HCT116 (cell line): Measurements from ENCODE around the gene UBE2H. TPM values are rescaled to one million over a fixed set of nuclear protein-coding genes. Genes with fewer than 3 reads are reported as not detected.
A peak's percentile ranks its signal among the peaks of the same experiment; 100 is the strongest.

Experiments used
- ATAC-seq: fragments of 200-7000 bp; cut with Tn5 transposase; 2 replicates; pipeline ENCODE4 v1.9.1; 2020; ENCODE audit warnings: mild to moderate bottlenecking, moderate library complexity
- BruUV-seq: library from RNA; stranded (reverse); fragments of 400-500 nt; replicated peaks from 2 replicates; lab custom pipeline; 2021; lab: Mats Ljungman, UMichigan
- CTCF ChIA-PET: fragments of 300-600 bp; sonication (Branson Sonifier 250); formaldehyde crosslinking; loops from one replicate; lab custom pipeline; 2021; ENCODE audit warnings: antibody characterized with exemption; lab: Charles Lee
- POLR2A ChIA-PET: fragments of 300-600, 350-600 bp; sonication (Branson Sonifier 250); formaldehyde crosslinking; loops from one replicate; lab custom pipeline; 2021; ENCODE audit warnings: antibody characterized with exemption; lab: Charles Lee
- RAD21 ChIA-PET, 2 experiments: fragments of 300-600 bp; sonication (Branson Sonifier 250); formaldehyde crosslinking; loops; one replicate each; lab custom pipeline; 2023; ENCODE audit warnings: low total read pairs in 2 of 2; ENCODE audit not compliant: uncharacterized antibody in 2 of 2, unreplicated experiment in 2 of 2, low non-redundant PET in 1 of 2; lab: Charles Lee
- DNase-seq: peaks from one replicate; pipeline ENCODE4 v3.0.0-alpha.2; 2010; ENCODE audit warnings: low read depth, low spot score
- H2AFZ ChIP-seq: fragments of 200-600 bp; shearing (Covaris generic), sonication (generic); 2 replicates; pipeline ENCODE4 v1.6.1; 2017; ENCODE audit warnings: low read depth, mixed run types, mixed read lengths, antibody characterized with exemption, low read length; ENCODE audit not compliant: poor library complexity, severe bottlenecking
- H3K27ac ChIP-seq: 2 replicates; pipeline ENCODE4 v1.5.1; 2012; ENCODE audit warnings: low read depth, low read length
- H3K27me3 ChIP-seq: fragments of 200-600 bp; sonication (generic); 2 replicates; pipeline ENCODE4 v1.6.1; 2016; ENCODE audit warnings: mixed run types, low read length, mixed read lengths; ENCODE audit not compliant: insufficient read depth
- H3K36me3 ChIP-seq, 2 experiments: fragments of 200-500 bp in 1 of 2; fragments of 200-600 bp in 1 of 2; sonication (Bioruptor generic) in 1 of 2; sonication (generic) in 1 of 2; 2 replicates each; pipeline versions ENCODE4 v1.5.1 to v1.6.1; 2014 to 2016; ENCODE audit warnings: low read length in 2 of 2, inconsistent platforms in 1 of 2, mixed read lengths in 1 of 2, mixed run types in 1 of 2; ENCODE audit not compliant: insufficient read depth in 2 of 2, control insufficient read depth in 1 of 2
- H3K4me1 ChIP-seq, 2 experiments: fragments of 200-600 bp in 1 of 2; sonication (generic) in 1 of 2; 2 replicates each; pipeline versions ENCODE4 v1.5.1 to v1.6.1; 2012 to 2017; ENCODE audit warnings: low read length in 2 of 2, inconsistent platforms in 1 of 2, mild to moderate bottlenecking in 1 of 2, mixed read lengths in 1 of 2, mixed run types in 1 of 2, moderate library complexity in 1 of 2; ENCODE audit not compliant: insufficient read depth in 2 of 2, control insufficient read depth in 1 of 2
- H3K4me2 ChIP-seq: fragments of 200-600 bp; sonication (generic); 2 replicates; pipeline ENCODE4 v1.6.1; 2017; ENCODE audit warnings: mixed run types, low read length, mixed read lengths
- H3K4me3 ChIP-seq, 2 experiments: fragments of 200-600 bp in 1 of 2; sonication (generic) in 1 of 2; replicated peaks in 1 of 2; 2 replicates each; pipeline ENCODE4 v1.5.1; 2011 to 2016; ENCODE audit warnings: low read length in 2 of 2, control low read depth in 1 of 2, low read depth in 1 of 2, mild to moderate bottlenecking in 1 of 2, mixed read lengths in 1 of 2, mixed run types in 1 of 2
- H3K79me2 ChIP-seq: fragments of 200-600 bp; sonication (generic); 2 replicates; pipeline ENCODE4 v1.6.1; 2017; ENCODE audit warnings: mild to moderate bottlenecking, mixed run types, low read length, moderate library complexity, mixed read lengths; ENCODE audit not compliant: insufficient read depth
- H3K9ac ChIP-seq: fragments of 200-600 bp; sonication (generic); 2 replicates; pipeline ENCODE4 v1.6.1; 2016; ENCODE audit warnings: low read length, mixed read lengths
- H3K9me2 ChIP-seq: fragments of 200-600 bp; sonication (generic), shearing (Covaris generic); 2 replicates; pipeline ENCODE4 v1.6.1; 2017; ENCODE audit warnings: mixed run types, mild to moderate bottlenecking, moderate library complexity; ENCODE audit not compliant: insufficient read depth
- H3K9me3 ChIP-seq, 2 experiments: fragments of 200-500 bp in 1 of 2; fragments of 200-600 bp in 1 of 2; sonication (Bioruptor generic) in 1 of 2; sonication (generic) in 1 of 2; 2 replicates each; pipeline ENCODE4 v1.6.1; 2014 to 2017; ENCODE audit warnings: low read length in 2 of 2, mixed read lengths in 2 of 2, inconsistent platforms in 1 of 2, low read depth in 1 of 2, mild to moderate bottlenecking in 1 of 2, mixed run types in 1 of 2, moderate library complexity in 1 of 2; ENCODE audit not compliant: control insufficient read depth in 1 of 2, insufficient read depth in 1 of 2
- H4K20me1 ChIP-seq: fragments of 200-600 bp; sonication (generic), shearing (Covaris generic); 2 replicates; pipeline ENCODE4 v1.6.1; 2017; ENCODE audit warnings: mixed run types, mild to moderate bottlenecking, moderate library complexity; ENCODE audit not compliant: insufficient read depth
- ATF3 ChIP-seq: IDR thresholded peaks from 2 replicates; pipeline ENCODE4 v1.6.1; 2012
- CBX3 ChIP-seq: IDR thresholded peaks from 2 replicates; pipeline ENCODE4 v1.6.1; 2012; ENCODE audit warnings: low read depth
- CEBPB ChIP-seq: IDR thresholded peaks from 2 replicates; pipeline ENCODE4 v1.6.1; 2012; ENCODE audit warnings: low read depth
- EGR1 ChIP-seq: IDR thresholded peaks from 2 replicates; pipeline ENCODE4 v1.6.1; 2012; ENCODE audit warnings: low read depth
- ELF1 ChIP-seq: IDR thresholded peaks from 2 replicates; pipeline ENCODE4 v1.6.1; 2012; ENCODE audit warnings: low read depth, borderline replicate concordance
- EZH2 ChIP-seq: fragments of 200-600 bp; sonication (generic); IDR thresholded peaks from 2 replicates; pipeline ENCODE4 v1.6.1; 2017; ENCODE audit warnings: antibody characterized with exemption, mixed run types
- EZH2phosphoT487 ChIP-seq: fragments of 200-600 bp; IDR thresholded peaks from 2 replicates; pipeline ENCODE4 v1.6.1; 2018; ENCODE audit warnings: antibody characterized with exemption, borderline replicate concordance
- FOSL1 ChIP-seq: IDR thresholded peaks from 2 replicates; pipeline ENCODE4 v1.6.1; 2012; ENCODE audit warnings: low read depth
- JUND ChIP-seq: IDR thresholded peaks from 2 replicates; pipeline ENCODE4 v1.6.1; 2012
- MAX ChIP-seq: IDR thresholded peaks from 2 replicates; pipeline ENCODE4 v1.6.1; 2012
- POLR2A ChIP-seq: IDR thresholded peaks from 2 replicates; pipeline ENCODE4 v1.7.0; 2011; ENCODE audit warnings: borderline replicate concordance; ENCODE audit not compliant: insufficient read depth, insufficient read length; ENCODE audit errors: extremely low read depth
- POLR2AphosphoS5 ChIP-seq: IDR thresholded peaks from 2 replicates; pipeline ENCODE4 v1.6.1; 2011; ENCODE audit warnings: mild to moderate bottlenecking, low read depth, low read length, moderate library complexity
- RAD21 ChIP-seq: IDR thresholded peaks from 2 replicates; pipeline ENCODE4 v1.6.1; 2012; ENCODE audit warnings: low read depth, mild to moderate bottlenecking
- REST ChIP-seq: IDR thresholded peaks from 2 replicates; pipeline ENCODE4 v1.6.1; 2012; ENCODE audit warnings: low read depth
- SIN3A ChIP-seq: IDR thresholded peaks from 2 replicates; pipeline ENCODE4 v1.6.1; 2012; ENCODE audit warnings: low read depth
- SP1 ChIP-seq: IDR thresholded peaks from 2 replicates; pipeline ENCODE4 v1.6.1; 2012; ENCODE audit warnings: low read depth
- TCF7L2 ChIP-seq: IDR thresholded peaks from 2 replicates; pipeline ENCODE4 v1.7.0; 2011; ENCODE audit warnings: borderline replicate concordance, inconsistent platforms; ENCODE audit not compliant: insufficient read depth, insufficient read length; ENCODE audit errors: extremely low read depth
- ZFX ChIP-seq: fragments of 450-650 bp; IDR thresholded peaks from 2 replicates; pipeline ENCODE4 v1.6.1; 2017
- ZNF274 ChIP-seq: fragments of 200-500 bp; sonication (Bioruptor generic); IDR thresholded peaks from 2 replicates; pipeline ENCODE4 v1.6.1; 2014; ENCODE audit warnings: mild to moderate bottlenecking, low read depth, low read length, inconsistent platforms
- intact Hi-C: fragments of 100-400 bp; cut with micrococcal nuclease; formaldehyde crosslinking; loops from 2 replicates; pipeline ENCODE4 v1.10.0; 2022
- total RNA-seq: library from RNA; stranded (reverse); gene quantifications from one replicate; pipeline ENCODE4 v1.2.1, GENCODE V29; 2021; ENCODE audit not compliant: unreplicated experiment

UBE2H gene
- total RNA-seq, 1 experiment from 2014 or later: 117 TPM

- POLR2A ChIA-PET: no interaction called here
- Histone ChIP-seq H3K79me2 (peaks cover 55% of the 10 kb centered on the region), H3K4me1 (peaks cover 37 to 48% of the 10 kb centered on the region in 2 experiments), H3K27ac (0 out of 2 replicates have a peak overlapping the region, but pooled peaks have one; percentile 15), H2AFZ (no peak overlapping the region), H3K9me3 (no peaks in the 10 kb centered on the region), H3K4me2 (no peak overlapping the region), H3K27me3 (no peaks in the 10 kb centered on the region), H3K9ac (no peak overlapping the region), H3K4me3 (no peak overlapping the region), H3K36me3 (no peaks in the 10 kb centered on the region; a peak in 1 of 4 replicates), H3K9me2 (no peaks in the 10 kb centered on the region), H4K20me1 (no peaks in the 10 kb centered on the region)
- CTCF ChIA-PET: no interaction called here
- TF ChIP-seq FOSL1 (no peak), EZH2phosphoT487 (no peak), ZNF274 (no peak), POLR2A (no peak), POLR2AphosphoS5 (no peak), ATF3 (no peak), TCF7L2 (no peak), RAD21 (no peak), REST (no peak), SP1 (no peak), ZFX (no peak), JUND (no peak), EGR1 (no peak), EZH2 (no peak), CBX3 (no peak), ELF1 (no peak), SIN3A (no peak), CEBPB (no peak), MAX (no peak)
- intact Hi-C loops: no loop called here
- no TSS peak for BruUV-seq
- DNase-seq (no peak), ATAC-seq (no peak)
- RAD21 ChIA-PET: no interaction called here
These were observed 82.1 kb downstream of the UBE2H start for GRCh38 chr7:129870668-129871067.
